CD14-positive monocyte (primary cell): ENCODE data around the gene MAPK1IP1L. TPM values are rescaled to one million over a fixed set of nuclear protein-coding genes. Genes with fewer than 3 reads are reported as not detected.

Source experiments
- DNase-seq, 3 donors: peaks; one replicate each; pipeline ENCODE4 v3.0.0-alpha.2; 2011 to 2022
- H2AFZ ChIP-seq: 2 replicates; pipeline ENCODE4 v1.6.0; 2012; ENCODE audit warnings: mild to moderate bottlenecking, low read depth, low read length, inconsistent platforms; ENCODE audit not compliant: insufficient read depth, poor library complexity, severe bottlenecking
- H3K27ac ChIP-seq, 2 donors: 1 replicate in 1 of 2; 2 replicates in 1 of 2; pipeline ENCODE4 v1.5.1; 2012 to 2013; ENCODE audit warnings: low read length in 2 of 2, control low read depth in 1 of 2, inconsistent platforms in 1 of 2, low read depth in 1 of 2, mild to moderate bottlenecking in 1 of 2
- H3K27me3 ChIP-seq, 2 donors: one replicate each; pipeline versions ENCODE4 v1.6.0 to v1.6.1; 2011 to 2013; ENCODE audit warnings: low read length in 2 of 2; ENCODE audit not compliant: control insufficient read depth in 2 of 2, insufficient read depth in 2 of 2
- H3K36me3 ChIP-seq, 2 donors: replicated peaks in 1 of 2; 1 replicate in 1 of 2; 2 replicates in 1 of 2; pipeline versions ENCODE4 v1.5.1 to v1.6.1; 2012 to 2013; ENCODE audit warnings: low read length in 2 of 2, control low read depth in 1 of 2, inconsistent platforms in 1 of 2, mild to moderate bottlenecking in 1 of 2; ENCODE audit not compliant: insufficient read depth in 2 of 2, control insufficient read depth in 1 of 2
- H3K4me1 ChIP-seq, 2 donors: 1 replicate in 1 of 2; 2 replicates in 1 of 2; pipeline versions ENCODE4 v1.5.1 to v1.6.1; 2012 to 2013; ENCODE audit warnings: low read length in 2 of 2, control low read depth in 1 of 2, inconsistent platforms in 1 of 2, mild to moderate bottlenecking in 1 of 2, moderate library complexity in 1 of 2; ENCODE audit not compliant: insufficient read depth in 2 of 2, control insufficient read depth in 1 of 2
- H3K4me2 ChIP-seq: replicated peaks from 2 replicates; pipeline ENCODE3; 2012; ENCODE audit warnings: low read length, moderate library complexity, mild to moderate bottlenecking; ENCODE audit not compliant: poor library complexity, severe bottlenecking; ENCODE audit errors: extremely low read depth
- H3K4me3 ChIP-seq, 3 experiments: fragments of 200-600 bp in 1 of 3; sonication (generic) in 1 of 3; replicated peaks in 1 of 3; 1 replicate in 2 of 3; 2 replicates in 1 of 3; pipeline ENCODE4 v1.5.1; 2011 to 2013; ENCODE audit warnings: low read length in 3 of 3, mild to moderate bottlenecking in 3 of 3, control low read depth in 2 of 3, low read depth in 2 of 3, inconsistent platforms in 1 of 3, moderate library complexity in 1 of 3
- H3K79me2 ChIP-seq: 2 replicates; pipeline ENCODE4 v1.6.0; 2012; ENCODE audit warnings: mild to moderate bottlenecking, control low read depth, inconsistent platforms, low read length, moderate library complexity; ENCODE audit not compliant: insufficient read depth
- H3K9ac ChIP-seq: 2 replicates; pipeline ENCODE4 v1.6.0; 2017; ENCODE audit warnings: low read length, mild to moderate bottlenecking; ENCODE audit not compliant: insufficient read depth, poor library complexity, severe bottlenecking
- H3K9me3 ChIP-seq, 2 donors: replicated peaks in 1 of 2; 1 replicate in 1 of 2; 2 replicates in 1 of 2; pipeline versions ENCODE4 v1.5.1 to v1.6.1; 2012 to 2013; ENCODE audit warnings: low read length in 2 of 2, control low read depth in 1 of 2; ENCODE audit not compliant: control insufficient read depth in 1 of 2, insufficient read depth in 1 of 2
- H4K20me1 ChIP-seq: 2 replicates; pipeline ENCODE4 v1.6.0; 2012; ENCODE audit warnings: mild to moderate bottlenecking, low read length, control low read depth, moderate library complexity; ENCODE audit not compliant: insufficient read depth
- H3K27ac Mint-ChIP-seq, 7 donors: one replicate each; pipeline ENCODE4 v1.8.0; 2020; ENCODE audit warnings: mild to moderate bottlenecking in 7 of 7, mixed read lengths in 7 of 7, moderate library complexity in 6 of 7, inconsistent platforms in 2 of 7
- H3K27me3 Mint-ChIP-seq, 3 donors: one replicate each; pipeline ENCODE4 v1.8.0; 2021 to 2022; ENCODE audit warnings: low read depth in 3 of 3, mild to moderate bottlenecking in 3 of 3, mixed read lengths in 3 of 3, moderate library complexity in 3 of 3, inconsistent platforms in 1 of 3
- H3K36me3 Mint-ChIP-seq, 2 donors: one replicate each; pipeline ENCODE4 v1.8.0; 2020; ENCODE audit warnings: mixed read lengths in 2 of 2, inconsistent platforms in 1 of 2, mild to moderate bottlenecking in 1 of 2
- H3K4me1 Mint-ChIP-seq: one replicate; pipeline ENCODE4 v1.8.0; 2020; ENCODE audit warnings: mild to moderate bottlenecking, mixed read lengths
- H3K4me3 Mint-ChIP-seq, 2 donors: one replicate each; pipeline ENCODE4 v1.8.0; 2020; ENCODE audit warnings: mild to moderate bottlenecking in 2 of 2, mixed read lengths in 2 of 2, moderate library complexity in 1 of 2
- H3K9me3 Mint-ChIP-seq, 7 donors: one replicate each; pipeline ENCODE4 v1.8.0; 2020 to 2022; ENCODE audit warnings: mixed read lengths in 7 of 7, mild to moderate bottlenecking in 6 of 7, moderate library complexity in 6 of 7, inconsistent platforms in 2 of 7
- WGBS: methylation state at CpG from one replicate; pipeline ENCODE4 v1.1.5; 2013; ENCODE audit warnings: missing lambda C conversion rate; ENCODE audit not compliant: insufficient coverage; 5-methylcytosine and 5-hydroxymethylcytosine counted together
- intact Hi-C, 2 donors: fragments of 100-400 bp; cut with micrococcal nuclease; formaldehyde crosslinking; loops; one replicate each; pipeline versions ENCODE4 v1.15.0 to v1.15.1; 2023
- polyA plus RNA-seq, 3 donors: library from polyadenylated mRNA; depleted of rRNA in 1 of 3; unstranded in 2 of 3; stranded (reverse) in 1 of 3; fragments of 300-500 nt in 2 of 3; fragments of >200 nt in 1 of 3; fragmentation: Illumina TruSeq in 2 of 3; gene quantifications; 1 replicate in 2 of 3; 2 replicates in 1 of 3; pipeline ENCODE4 v1.2.3, GENCODE V29; 2012 to 2021
- TF ChIP-seq, protein P1 (sequence below): fragments of 200-600 bp; IDR thresholded peaks from one replicate; pipeline ENCODE4 v1.8.0; 2022; ENCODE audit warnings: antibody characterized with exemption, mild to moderate bottlenecking

MAPK1IP1L gene
- polyA plus RNA-seq, 3 donors = 44.8 to 89.8 (median 67.8) TPM

DNA sequence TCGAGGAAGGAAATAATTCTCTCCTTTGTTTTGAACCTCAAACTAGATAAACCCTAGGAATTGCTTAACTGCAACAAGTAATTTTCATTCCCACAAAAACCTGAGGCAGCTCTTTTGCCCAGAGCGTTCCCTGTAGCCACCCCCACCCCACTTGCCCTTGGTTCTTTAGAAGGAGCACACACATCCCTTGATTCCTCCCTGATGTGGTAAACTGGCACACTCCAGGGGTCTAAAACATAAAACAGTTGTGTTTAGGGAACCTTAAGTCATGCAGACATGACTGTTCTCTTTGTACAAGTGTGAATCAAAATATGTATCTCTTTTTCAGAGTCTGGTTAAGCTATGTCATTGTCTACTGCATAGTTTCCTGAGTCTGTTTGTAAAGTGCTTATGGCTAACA, 14.0 kb downstream of the MAPK1IP1L start:
- H3K4me3 Mint-ChIP-seq = no peak overlapping the region
- Histone ChIP-seq H3K9me3 (no peaks in the 10 kb centered on the region), H4K20me1 (peaks cover 60% of the 10 kb centered on the region), H3K79me2 (peaks cover 22% of the 10 kb centered on the region), H3K4me3 (no peak overlapping the region), H3K4me2 (no peak overlapping the region), H3K27ac (no peak overlapping the region), H3K4me1 (no peaks in the 10 kb centered on the region), H3K27me3 (no peaks in the 10 kb centered on the region), H3K9ac (no peak overlapping the region), H3K36me3 (peaks cover 44 to 81% of the 10 kb centered on the region in 2 donors), H2AFZ (no peak overlapping the region)
- intact Hi-C loops = no loop called here
- no peaks in the 10 kb centered on the region for H3K27me3 Mint-ChIP-seq
- H3K9me3 Mint-ChIP-seq = peaks cover 0 to 2% (median 0%) of the 10 kb centered on the region in 7 donors
- H3K27ac Mint-ChIP-seq = peak overlapping the region in 1 of 7 donors; percentile 6
- WGBS = no CpG with 5 or more reads among the region's 2 CpGs
- no peak for DNase-seq
- H3K4me1 Mint-ChIP-seq = no peaks in the 10 kb centered on the region
- H3K36me3 Mint-ChIP-seq = peaks cover 56 to 62% of the 10 kb centered on the region in 2 donors
- TF ChIP-seq, protein P1, sequence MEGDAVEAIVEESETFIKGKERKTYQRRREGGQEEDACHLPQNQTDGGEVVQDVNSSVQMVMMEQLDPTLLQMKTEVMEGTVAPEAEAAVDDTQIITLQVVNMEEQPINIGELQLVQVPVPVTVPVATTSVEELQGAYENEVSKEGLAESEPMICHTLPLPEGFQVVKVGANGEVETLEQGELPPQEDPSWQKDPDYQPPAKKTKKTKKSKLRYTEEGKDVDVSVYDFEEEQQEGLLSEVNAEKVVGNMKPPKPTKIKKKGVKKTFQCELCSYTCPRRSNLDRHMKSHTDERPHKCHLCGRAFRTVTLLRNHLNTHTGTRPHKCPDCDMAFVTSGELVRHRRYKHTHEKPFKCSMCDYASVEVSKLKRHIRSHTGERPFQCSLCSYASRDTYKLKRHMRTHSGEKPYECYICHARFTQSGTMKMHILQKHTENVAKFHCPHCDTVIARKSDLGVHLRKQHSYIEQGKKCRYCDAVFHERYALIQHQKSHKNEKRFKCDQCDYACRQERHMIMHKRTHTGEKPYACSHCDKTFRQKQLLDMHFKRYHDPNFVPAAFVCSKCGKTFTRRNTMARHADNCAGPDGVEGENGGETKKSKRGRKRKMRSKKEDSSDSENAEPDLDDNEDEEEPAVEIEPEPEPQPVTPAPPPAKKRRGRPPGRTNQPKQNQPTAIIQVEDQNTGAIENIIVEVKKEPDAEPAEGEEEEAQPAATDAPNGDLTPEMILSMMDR = no peak

DNA sequence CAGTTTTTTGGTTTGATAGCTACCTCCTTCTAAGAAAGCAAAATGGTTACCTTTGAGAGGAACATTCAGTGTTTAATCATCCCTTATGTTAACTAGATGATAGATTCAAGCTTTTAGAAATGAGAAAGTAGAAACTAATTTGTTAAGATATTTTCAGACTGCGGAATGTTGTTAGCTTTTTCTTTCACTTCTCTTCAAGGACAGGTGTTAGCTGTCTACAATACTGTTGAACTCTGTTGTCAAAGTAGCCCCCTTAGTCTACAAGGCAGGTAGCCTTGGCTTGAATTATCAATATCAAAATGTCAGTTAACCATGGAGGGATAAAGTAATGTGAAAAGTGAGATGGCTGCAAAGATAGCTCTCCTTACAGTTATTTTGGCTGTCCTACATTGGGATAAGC, 14.8 kb downstream of the MAPK1IP1L start:
- Histone ChIP-seq H3K4me3 (no peak overlapping the region), H4K20me1 (peaks cover 52% of the 10 kb centered on the region), H3K4me2 (no peak overlapping the region), H3K9ac (no peak overlapping the region), H2AFZ (no peak overlapping the region), H3K4me1 (no peaks in the 10 kb centered on the region), H3K79me2 (peaks cover 14% of the 10 kb centered on the region), H3K9me3 (no peaks in the 10 kb centered on the region), H3K27me3 (no peaks in the 10 kb centered on the region), H3K27ac (peak overlapping the region in 1 of 2 donors; percentile 31), H3K36me3 (peaks cover 44 to 75% of the 10 kb centered on the region in 2 donors)
- WGBS = no CpG with 5 or more reads among the region's 1 CpG
- peaks cover 0 to 4% (median 0%) of the 10 kb centered on the region in 7 donors for H3K9me3 Mint-ChIP-seq
- TF ChIP-seq, protein P1 = no peak
- H3K27me3 Mint-ChIP-seq = peaks cover 0 to 3% (median 1%) of the 10 kb centered on the region in 3 donors
- peaks cover 8% of the 10 kb centered on the region for H3K4me1 Mint-ChIP-seq
- peak overlapping the region in 2 of 7 donors; percentile 21 to 22 for H3K27ac Mint-ChIP-seq
- DNase-seq = no peak
- intact Hi-C loops = no loop called here
- no peak overlapping the region for H3K4me3 Mint-ChIP-seq
- H3K36me3 Mint-ChIP-seq = peaks cover 54 to 55% of the 10 kb centered on the region in 2 donors
